ENCODE data around the gene SMOC2. TPM values are rescaled to one million over a fixed set of nuclear protein-coding genes. Genes with fewer than 3 reads are reported as not detected.

The SMOC2 gene
- total RNA-seq, 2 experiments from 2014 or later, result not detected

- DNase-seq, result no peak
- no peaks in the 10 kb centered on the region for H3K36me3 Mint-ChIP-seq (ENCODE audit: low read depth)
- H3K4me1 Mint-ChIP-seq, result no peaks in the 10 kb centered on the region
- H3K9me3 Mint-ChIP-seq, result no peaks in the 10 kb centered on the region
- no peak overlapping the region for H3K27ac Mint-ChIP-seq
- CTCF ChIA-PET, result no interaction called here
- no peak overlapping the region for H3K4me3 Mint-ChIP-seq
- no peaks in the 10 kb centered on the region for H3K27me3 Mint-ChIP-seq
- POLR2A ChIA-PET, result no interaction called here
These were observed 269.0 kb downstream of the SMOC2 start for GRCh38 chr6:168709991-168710390.

DNA sequence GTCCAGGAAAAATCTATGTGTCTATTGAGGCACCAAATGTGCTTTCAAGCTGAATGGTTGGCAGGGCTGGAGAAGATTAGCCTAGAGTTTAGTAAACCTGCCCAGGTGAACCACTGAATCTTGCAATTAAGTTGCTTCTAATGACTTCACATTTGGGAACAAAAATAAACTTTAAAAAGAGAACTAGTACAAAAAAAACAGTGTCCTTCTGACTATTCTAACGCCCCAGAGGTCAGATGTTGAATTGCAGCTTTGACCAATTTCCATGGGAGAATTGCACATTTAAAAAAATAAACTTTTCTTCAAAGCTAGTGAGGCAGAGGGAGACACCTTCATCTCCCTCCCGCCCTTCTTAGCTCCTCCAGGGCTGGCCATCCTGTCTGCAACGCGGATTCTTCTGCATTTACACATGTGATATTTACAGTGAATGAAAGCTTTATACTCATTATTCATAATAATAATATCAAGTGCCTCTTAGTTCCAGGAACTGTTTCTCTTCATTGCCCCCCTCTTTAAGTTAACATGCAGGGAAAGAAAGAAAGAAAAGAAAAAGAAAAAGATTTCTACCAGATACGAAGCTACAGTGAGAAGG is 270.2 kb downstream of the SMOC2 start:
- ChIA-PET POLR2A (no interaction called here), CTCF (no interaction called here)

GRCh38 chr6:168711666-168712300 is 270.8 kb downstream of the SMOC2 start:
- DNase-seq, result no peak
- Mint-ChIP-seq H3K27me3 (no peaks in the 10 kb centered on the region), H3K9me3 (no peaks in the 10 kb centered on the region), H3K27ac (no peak overlapping the region), H3K4me3 (no peak overlapping the region), H3K4me1 (no peaks in the 10 kb centered on the region), H3K36me3 (ENCODE audit: low read depth) (no peaks in the 10 kb centered on the region)
- ChIA-PET POLR2A (no interaction called here), CTCF (interaction anchor here (0.7 kb wide), 1 partner anchor 14 kb away, joined by 3 read pairs; no protein-coding TSS in a partner anchor)

More for the DNA sequence above, 270.2 kb downstream of the SMOC2 start:
- H3K4me1 Mint-ChIP-seq, result no peaks in the 10 kb centered on the region
- H3K9me3 Mint-ChIP-seq, result no peaks in the 10 kb centered on the region
- H3K36me3 Mint-ChIP-seq (ENCODE audit: low read depth), result no peaks in the 10 kb centered on the region
- no peak for DNase-seq
- no peaks in the 10 kb centered on the region for H3K27me3 Mint-ChIP-seq
- H3K27ac Mint-ChIP-seq, result no peak overlapping the region
- no peak overlapping the region for H3K4me3 Mint-ChIP-seq

- H3K36me3 Mint-ChIP-seq (ENCODE audit: low read depth), result no peaks in the 10 kb centered on the region
- no peak overlapping the region for H3K4me3 Mint-ChIP-seq
- ChIA-PET CTCF (interaction anchor here (1.8 kb wide), 1 partner anchor 11 kb away, joined by 4 read pairs; no protein-coding TSS in a partner anchor), POLR2A (no interaction called here)
- H3K27me3 Mint-ChIP-seq, result no peaks in the 10 kb centered on the region
- no peak for DNase-seq
- H3K9me3 Mint-ChIP-seq, result no peaks in the 10 kb centered on the region
- H3K4me1 Mint-ChIP-seq, result no peaks in the 10 kb centered on the region
- no peak overlapping the region for H3K27ac Mint-ChIP-seq
These were observed 272.0 kb downstream of the SMOC2 start for GRCh38 chr6:168712993-168713392.

- no peaks in the 10 kb centered on the region for H3K4me1 Mint-ChIP-seq
- H3K9me3 Mint-ChIP-seq, result no peaks in the 10 kb centered on the region
- no peak overlapping the region for H3K4me3 Mint-ChIP-seq
- ChIA-PET CTCF (interaction anchor here (1.8 kb wide), 1 partner anchor 10 kb away, joined by 4 read pairs; no protein-coding TSS in a partner anchor), POLR2A (no interaction called here)
- no peaks in the 10 kb centered on the region for H3K27me3 Mint-ChIP-seq
- H3K36me3 Mint-ChIP-seq (ENCODE audit: low read depth), result no peaks in the 10 kb centered on the region
- no peak for DNase-seq
- H3K27ac Mint-ChIP-seq, result no peak overlapping the region
These were observed 272.9 kb downstream of the SMOC2 start for GRCh38 chr6:168713839-168714238.

- H3K36me3 Mint-ChIP-seq (ENCODE audit: low read depth), result no peaks in the 10 kb centered on the region
- no peak for DNase-seq
- CTCF ChIA-PET, result interaction anchor here (1.8 kb wide), 1 partner anchor 9 kb away, joined by 4 read pairs; no protein-coding TSS in a partner anchor
- H3K9me3 Mint-ChIP-seq, result no peaks in the 10 kb centered on the region
- no peaks in the 10 kb centered on the region for H3K4me1 Mint-ChIP-seq
- H3K27ac Mint-ChIP-seq, result no peak overlapping the region
- no peaks in the 10 kb centered on the region for H3K27me3 Mint-ChIP-seq
- no peak overlapping the region for H3K4me3 Mint-ChIP-seq
- POLR2A ChIA-PET, result no interaction called here
These were observed 273.7 kb downstream of the SMOC2 start for GRCh38 chr6:168714547-168715260.

- no peak overlapping the region for H3K27ac Mint-ChIP-seq
- ChIA-PET CTCF (no interaction called here), POLR2A (no interaction called here)
- no peaks in the 10 kb centered on the region for H3K4me1 Mint-ChIP-seq
- no peaks in the 10 kb centered on the region for H3K36me3 Mint-ChIP-seq (ENCODE audit: low read depth)
- H3K9me3 Mint-ChIP-seq, result no peaks in the 10 kb centered on the region
- no peak for DNase-seq
- no peak overlapping the region for H3K4me3 Mint-ChIP-seq
- H3K27me3 Mint-ChIP-seq, result no peaks in the 10 kb centered on the region
These were observed 274.9 kb downstream of the SMOC2 start for GRCh38 chr6:168715643-168716481.

- H3K9me3 Mint-ChIP-seq, result no peaks in the 10 kb centered on the region
- H3K4me1 Mint-ChIP-seq, result no peaks in the 10 kb centered on the region
- DNase-seq, result no peak
- CTCF ChIA-PET, result no interaction called here
- H3K4me3 Mint-ChIP-seq, result no peak overlapping the region
- no peaks in the 10 kb centered on the region for H3K27me3 Mint-ChIP-seq
- H3K36me3 Mint-ChIP-seq (ENCODE audit: low read depth), result no peaks in the 10 kb centered on the region
- no peak overlapping the region for H3K27ac Mint-ChIP-seq
- POLR2A ChIA-PET, result no interaction called here
These were observed 275.6 kb downstream of the SMOC2 start for GRCh38 chr6:168716581-168716980.

GRCh38 chr6:168717491-168717890 is 276.5 kb downstream of the SMOC2 start:
- POLR2A ChIA-PET, result no interaction called here
- Mint-ChIP-seq H3K27ac (no peak overlapping the region), H3K4me1 (no peaks in the 10 kb centered on the region), H3K36me3 (ENCODE audit: low read depth) (no peaks in the 10 kb centered on the region), H3K9me3 (no peaks in the 10 kb centered on the region), H3K27me3 (no peaks in the 10 kb centered on the region), H3K4me3 (no peak overlapping the region)
- CTCF ChIA-PET, result no interaction called here
- no peak for DNase-seq

Other genes starting within 250 kb of the SMOC2 start
- gene DACT2, start 121.4 kb upstream of the SMOC2 start, total RNA-seq, result under 1 TPM in 1 of 2 experiments, not detected in 1; 0.15 TPM

All from activated CD4-positive, alpha-beta memory T cell treated with anti-CD3 and anti-CD28 coated beads, Interleukin-2, amount 10 ng/mL, durations not matched to agents 7 days and 5 days (primary cell).